Calu3 (cell line): ENCODE data around the gene RAB20. TPM values are rescaled to one million over a fixed set of nuclear protein-coding genes. Genes with fewer than 3 reads are reported as not detected.

Experiments used
- BruUV-seq: library from RNA; stranded (reverse); fragments of 400-500 nt; replicated peaks from 2 replicates; lab custom pipeline; 2021; lab: Mats Ljungman, UMichigan
- CTCF ChIA-PET: fragments of 300-600 bp; sonication (Branson Sonifier 250); formaldehyde crosslinking; loops from one replicate; lab custom pipeline; 2022; ENCODE audit warnings: antibody characterized with exemption; lab: Charles Lee
- DNase-seq: peaks from one replicate; pipeline ENCODE4 v3.0.0; 2022
- H3K27ac Mint-ChIP-seq: one replicate; pipeline ENCODE4 v1.8.0; 2022; ENCODE audit warnings: mixed read lengths; ENCODE audit not compliant: unreplicated experiment
- H3K27me3 Mint-ChIP-seq: one replicate; pipeline ENCODE4 v1.8.0; 2022; ENCODE audit warnings: mixed read lengths; ENCODE audit not compliant: unreplicated experiment
- H3K36me3 Mint-ChIP-seq: one replicate; pipeline ENCODE4 v1.8.0; 2022; ENCODE audit warnings: mild to moderate bottlenecking, moderate library complexity, mixed read lengths; ENCODE audit not compliant: insufficient read depth, unreplicated experiment
- H3K4me1 Mint-ChIP-seq: one replicate; pipeline ENCODE4 v1.8.0; 2022; ENCODE audit warnings: mild to moderate bottlenecking, low read depth, mixed read lengths; ENCODE audit not compliant: unreplicated experiment
- H3K4me3 Mint-ChIP-seq: one replicate; pipeline ENCODE4 v1.8.0; 2022; ENCODE audit warnings: mild to moderate bottlenecking, low read depth, moderate library complexity, mixed read lengths; ENCODE audit not compliant: unreplicated experiment
- H3K9me3 Mint-ChIP-seq: one replicate; pipeline ENCODE4 v1.8.0; 2022; ENCODE audit warnings: low read depth, mixed read lengths; ENCODE audit not compliant: unreplicated experiment
- CTCF ChIP-seq: fragments of 200-600 bp; IDR thresholded peaks from one replicate; pipeline ENCODE4 v1.8.0; 2022; ENCODE audit warnings: antibody characterized with exemption; ENCODE audit not compliant: unreplicated experiment
- intact Hi-C: fragments of 100-400 bp; cut with micrococcal nuclease; formaldehyde crosslinking; loops from one replicate; pipeline ENCODE4 v1.10.0; 2022; ENCODE audit not compliant: unreplicated experiment
- total RNA-seq: library from RNA; stranded (reverse); gene quantifications from 2 replicates; pipeline ENCODE4 v1.2.3, GENCODE V29; 2022

RAB20 gene
- total RNA-seq, 1 experiment from 2014 or later, result 9.7 TPM

GRCh38 chr13:110495881-110496280 lies 65.6 kb downstream of the RAB20 start:
- Mint-ChIP-seq H3K27me3 (no peaks in the 10 kb centered on the region), H3K9me3 (no peaks in the 10 kb centered on the region), H3K4me1 (no peaks in the 10 kb centered on the region), H3K27ac (no peak overlapping the region), H3K36me3 (no peaks in the 10 kb centered on the region), H3K4me3 (no peak overlapping the region)
- intact Hi-C loops, result no loop called here
- TF ChIP-seq CTCF, result no peak
- DNase-seq, result no peak
- CTCF ChIA-PET, result no interaction called here
- no TSS peak for BruUV-seq

- no peaks in the 10 kb centered on the region for H3K27me3 Mint-ChIP-seq
- no peak overlapping the region for H3K4me3 Mint-ChIP-seq
- no peak for TF ChIP-seq CTCF
- intact Hi-C loops, result no loop called here
- CTCF ChIA-PET, result no interaction called here
- no TSS peak for BruUV-seq
- no peak overlapping the region for H3K27ac Mint-ChIP-seq
- H3K4me1 Mint-ChIP-seq, result no peaks in the 10 kb centered on the region
- no peaks in the 10 kb centered on the region for H3K9me3 Mint-ChIP-seq
- DNase-seq, result no peak
- no peaks in the 10 kb centered on the region for H3K36me3 Mint-ChIP-seq
These were observed 66.1 kb downstream of the RAB20 start for GRCh38 chr13:110495376-110495775.

GRCh38 chr13:110493613-110494012 lies 67.9 kb downstream of the RAB20 start:
- no peaks in the 10 kb centered on the region for H3K9me3 Mint-ChIP-seq
- H3K27me3 Mint-ChIP-seq, result no peaks in the 10 kb centered on the region
- intact Hi-C loops, result no loop called here
- no peaks in the 10 kb centered on the region for H3K36me3 Mint-ChIP-seq
- TF ChIP-seq CTCF, result no peak
- CTCF ChIA-PET, result no interaction called here
- H3K4me3 Mint-ChIP-seq, result no peak overlapping the region
- no peak overlapping the region for H3K27ac Mint-ChIP-seq
- H3K4me1 Mint-ChIP-seq, result no peaks in the 10 kb centered on the region
- no TSS peak for BruUV-seq
- DNase-seq, result no peak

GRCh38 chr13:110492679-110493593 lies 68.6 kb downstream of the RAB20 start:
- no peak overlapping the region for H3K4me3 Mint-ChIP-seq
- CTCF ChIA-PET, result no interaction called here
- H3K9me3 Mint-ChIP-seq, result no peaks in the 10 kb centered on the region
- H3K4me1 Mint-ChIP-seq, result no peaks in the 10 kb centered on the region
- H3K36me3 Mint-ChIP-seq, result no peaks in the 10 kb centered on the region
- intact Hi-C loops, result no loop called here
- no TSS peak for BruUV-seq
- H3K27ac Mint-ChIP-seq, result no peak overlapping the region
- H3K27me3 Mint-ChIP-seq, result no peaks in the 10 kb centered on the region
- DNase-seq, result no peak
- no peak for TF ChIP-seq CTCF
